A549 (cell line): ENCODE data around the gene BRSK2.
"Not testable (repeated sequence)": the region's sequence is repeated elsewhere in the genome, so short reads cannot be mapped to it uniquely, and the experiment has no call there.

Source experiments
- CBX8 ChIP-seq: fragments of 200-600 bp; sonication (generic); IDR thresholded peaks from 2 replicates; pipeline ENCODE4 v1.6.1; 2016
- CEBPB ChIP-seq, 2 experiments: fragments of >200 bp in 1 of 2; sonication (Bioruptor Twin) in 1 of 2; formaldehyde crosslinking in 1 of 2; IDR thresholded peaks; 2 replicates each; pipeline ENCODE4 v1.6.1; 2012 to 2016
- EP300 ChIP-seq, 2 experiments: fragments of >200 bp; sonication (Bioruptor Twin); formaldehyde crosslinking; IDR thresholded peaks; 2 replicates in 1 of 2; 3 replicates in 1 of 2; pipeline ENCODE4 v1.6.1; 2016 to 2017
- HOXA7 ChIP-seq: fragments of 250-450 bp; sonication (Bioruptor Pico); IDR thresholded peaks from 2 replicates; pipeline ENCODE4 v1.5.0; 2020; ENCODE audit warnings: mild to moderate bottlenecking, moderate library complexity
- JUN ChIP-seq, 2 experiments: fragments of >200 bp; sonication (Bioruptor Twin); formaldehyde crosslinking; IDR thresholded peaks; 2 replicates in 1 of 2; 3 replicates in 1 of 2; pipeline ENCODE4 v1.6.1; 2016 to 2017
- NR3C1 ChIP-seq: fragments of >200 bp; sonication (Bioruptor Twin); formaldehyde crosslinking; IDR thresholded peaks from 3 replicates; pipeline ENCODE4 v1.6.1; 2017
- PHF8 ChIP-seq: fragments of 200-600 bp; sonication (generic); IDR thresholded peaks from 2 replicates; pipeline ENCODE4 v1.6.1; 2016; ENCODE audit warnings: low read depth, mild to moderate bottlenecking, antibody characterized with exemption, moderate library complexity, borderline replicate concordance
- POLR2A ChIP-seq: IDR thresholded peaks from 2 replicates; pipeline ENCODE4 v1.6.1; 2012; ENCODE audit warnings: mild to moderate bottlenecking, low read length
- RNF2 ChIP-seq: fragments of 200-600 bp; sonication (generic); IDR thresholded peaks from 2 replicates; pipeline ENCODE4 v1.6.1; 2016; ENCODE audit warnings: low read depth, mild to moderate bottlenecking, antibody characterized with exemption, moderate library complexity, borderline replicate concordance
- SMC3 ChIP-seq: fragments of >200 bp; sonication (Bioruptor Twin); formaldehyde crosslinking; IDR thresholded peaks from 3 replicates; pipeline ENCODE4 v1.6.1; 2018; ENCODE audit warnings: inconsistent platforms
- USF2 ChIP-seq: fragments of 450-650 bp; IDR thresholded peaks from 2 replicates; pipeline ENCODE4 v1.6.1; 2014; ENCODE audit warnings: antibody characterized with exemption
- TF ChIP-seq, protein P1 (sequence below): fragments of >200 bp; sonication (Bioruptor Twin); formaldehyde crosslinking; IDR thresholded peaks from 3 replicates; pipeline ENCODE4 v1.5.1; 2016
- TF ChIP-seq, protein P2 (sequence below): IDR thresholded peaks from 2 replicates; pipeline ENCODE4 v1.6.1; 2012
- TF ChIP-seq, protein P3 (sequence below): fragments of 150-350 bp; IDR thresholded peaks from 2 replicates; pipeline ENCODE4 v1.6.1; 2014; ENCODE audit warnings: low read depth, mild to moderate bottlenecking, low read length

- TF ChIP-seq HOXA7; JUN (IDR thresholded peaks at IDR 0.05); POLR2A; CEBPB (IDR thresholded peaks at IDR 0.05); SMC3; PHF8; EP300 (IDR thresholded peaks at IDR 0.05); USF2; CBX8; RNF2; NR3C1: not testable (repeated sequence)
- TF ChIP-seq, protein P1, sequence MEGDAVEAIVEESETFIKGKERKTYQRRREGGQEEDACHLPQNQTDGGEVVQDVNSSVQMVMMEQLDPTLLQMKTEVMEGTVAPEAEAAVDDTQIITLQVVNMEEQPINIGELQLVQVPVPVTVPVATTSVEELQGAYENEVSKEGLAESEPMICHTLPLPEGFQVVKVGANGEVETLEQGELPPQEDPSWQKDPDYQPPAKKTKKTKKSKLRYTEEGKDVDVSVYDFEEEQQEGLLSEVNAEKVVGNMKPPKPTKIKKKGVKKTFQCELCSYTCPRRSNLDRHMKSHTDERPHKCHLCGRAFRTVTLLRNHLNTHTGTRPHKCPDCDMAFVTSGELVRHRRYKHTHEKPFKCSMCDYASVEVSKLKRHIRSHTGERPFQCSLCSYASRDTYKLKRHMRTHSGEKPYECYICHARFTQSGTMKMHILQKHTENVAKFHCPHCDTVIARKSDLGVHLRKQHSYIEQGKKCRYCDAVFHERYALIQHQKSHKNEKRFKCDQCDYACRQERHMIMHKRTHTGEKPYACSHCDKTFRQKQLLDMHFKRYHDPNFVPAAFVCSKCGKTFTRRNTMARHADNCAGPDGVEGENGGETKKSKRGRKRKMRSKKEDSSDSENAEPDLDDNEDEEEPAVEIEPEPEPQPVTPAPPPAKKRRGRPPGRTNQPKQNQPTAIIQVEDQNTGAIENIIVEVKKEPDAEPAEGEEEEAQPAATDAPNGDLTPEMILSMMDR, result not testable (repeated sequence)
- TF ChIP-seq, protein P2, sequence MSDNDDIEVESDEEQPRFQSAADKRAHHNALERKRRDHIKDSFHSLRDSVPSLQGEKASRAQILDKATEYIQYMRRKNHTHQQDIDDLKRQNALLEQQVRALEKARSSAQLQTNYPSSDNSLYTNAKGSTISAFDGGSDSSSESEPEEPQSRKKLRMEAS, result not testable (repeated sequence)
- TF ChIP-seq, protein P3, sequence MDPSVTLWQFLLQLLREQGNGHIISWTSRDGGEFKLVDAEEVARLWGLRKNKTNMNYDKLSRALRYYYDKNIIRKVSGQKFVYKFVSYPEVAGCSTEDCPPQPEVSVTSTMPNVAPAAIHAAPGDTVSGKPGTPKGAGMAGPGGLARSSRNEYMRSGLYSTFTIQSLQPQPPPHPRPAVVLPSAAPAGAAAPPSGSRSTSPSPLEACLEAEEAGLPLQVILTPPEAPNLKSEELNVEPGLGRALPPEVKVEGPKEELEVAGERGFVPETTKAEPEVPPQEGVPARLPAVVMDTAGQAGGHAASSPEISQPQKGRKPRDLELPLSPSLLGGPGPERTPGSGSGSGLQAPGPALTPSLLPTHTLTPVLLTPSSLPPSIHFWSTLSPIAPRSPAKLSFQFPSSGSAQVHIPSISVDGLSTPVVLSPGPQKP, result not testable (repeated sequence)
Measured at GRCh38 chr11:1418192-1418795, 28.6 kb downstream of the BRSK2 start.
